GM10266 (cell line): ENCODE results near the gene GATAD1.

Experiments used
- DNase-seq: peaks from one replicate; pipeline ENCODE4 v3.0.0; 2012; ENCODE audit errors: extremely low spot score
- TF ChIP-seq, protein P1 (sequence below): IDR thresholded peaks from 2 replicates; pipeline ENCODE4 v1.5.1; 2012; ENCODE audit warnings: mild to moderate bottlenecking, low read depth; ENCODE audit not compliant: control insufficient read depth, insufficient read depth; ENCODE audit errors: missing control alignments

GATAD1 gene

GRCh38 chr7:92412745-92413144 lies 34.5 kb upstream of the GATAD1 start:
- TF ChIP-seq, protein P1, sequence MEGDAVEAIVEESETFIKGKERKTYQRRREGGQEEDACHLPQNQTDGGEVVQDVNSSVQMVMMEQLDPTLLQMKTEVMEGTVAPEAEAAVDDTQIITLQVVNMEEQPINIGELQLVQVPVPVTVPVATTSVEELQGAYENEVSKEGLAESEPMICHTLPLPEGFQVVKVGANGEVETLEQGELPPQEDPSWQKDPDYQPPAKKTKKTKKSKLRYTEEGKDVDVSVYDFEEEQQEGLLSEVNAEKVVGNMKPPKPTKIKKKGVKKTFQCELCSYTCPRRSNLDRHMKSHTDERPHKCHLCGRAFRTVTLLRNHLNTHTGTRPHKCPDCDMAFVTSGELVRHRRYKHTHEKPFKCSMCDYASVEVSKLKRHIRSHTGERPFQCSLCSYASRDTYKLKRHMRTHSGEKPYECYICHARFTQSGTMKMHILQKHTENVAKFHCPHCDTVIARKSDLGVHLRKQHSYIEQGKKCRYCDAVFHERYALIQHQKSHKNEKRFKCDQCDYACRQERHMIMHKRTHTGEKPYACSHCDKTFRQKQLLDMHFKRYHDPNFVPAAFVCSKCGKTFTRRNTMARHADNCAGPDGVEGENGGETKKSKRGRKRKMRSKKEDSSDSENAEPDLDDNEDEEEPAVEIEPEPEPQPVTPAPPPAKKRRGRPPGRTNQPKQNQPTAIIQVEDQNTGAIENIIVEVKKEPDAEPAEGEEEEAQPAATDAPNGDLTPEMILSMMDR, result no peak
- no peak for DNase-seq

GRCh38 chr7:92413550-92413949 lies 33.7 kb upstream of the GATAD1 start:
- TF ChIP-seq, protein P1, result no peak
- no peak for DNase-seq

- no peak for DNase-seq
- TF ChIP-seq, protein P1, result no peak
Observed at GRCh38 chr7:92415225-92415624, 32.1 kb upstream of the GATAD1 start.

GRCh38 chr7:92417913-92418312 lies 29.4 kb upstream of the GATAD1 start:
- DNase-seq, result no peak
- TF ChIP-seq, protein P1, result no peak

GRCh38 chr7:92421676-92422435 lies 25.4 kb upstream of the GATAD1 start:
- TF ChIP-seq, protein P1, result no peak
- DNase-seq, result no peak

- DNase-seq, result no peak
- TF ChIP-seq, protein P1, result no peak
Observed at GRCh38 chr7:92422926-92423325, 24.4 kb upstream of the GATAD1 start.

DNA sequence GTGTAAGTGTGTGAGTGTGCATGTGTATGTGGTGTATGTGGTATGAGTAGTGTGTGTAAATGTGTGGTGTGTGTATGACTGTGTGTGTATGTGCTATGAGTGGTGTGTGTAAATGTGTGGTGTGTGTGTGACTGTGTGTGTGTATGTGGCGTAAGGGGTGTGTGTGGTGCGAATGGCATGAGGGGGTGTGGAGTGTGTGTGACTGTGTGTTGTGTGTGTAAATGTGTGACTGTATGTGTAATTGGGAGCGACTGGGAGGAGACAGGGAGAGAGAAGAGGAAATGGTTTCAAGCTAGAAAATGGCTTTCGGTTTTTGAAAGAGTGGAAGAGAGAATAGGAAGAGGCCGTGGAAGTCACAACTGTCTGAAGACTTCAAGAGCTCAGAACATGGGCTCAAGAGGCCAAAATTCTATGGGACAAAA lies 23.6 kb upstream of the GATAD1 start:
- no peak for DNase-seq
- TF ChIP-seq, protein P1, result no peak
